Mesenteric fat pad (tissue), 1 donor: ENCODE results near the gene CACNA1H. TPM values are rescaled to one million over a fixed set of nuclear protein-coding genes. Genes with fewer than 3 reads are reported as not detected.

Source experiments
- DNase-seq: peaks from one replicate; pipeline ENCODE4 v3.0.0-alpha.2; 2020; ENCODE audit warnings: low spot score
- total RNA-seq: library from RNA; stranded (reverse); fragmentation: NEBNext Ultra II Directional; extraction: Animal tissue kit (Norgen Biotek cat#: 25700); gene quantifications from one replicate; pipeline ENCODE4 v1.2.1, GENCODE V29; 2021
- donor health status: DM: yes; HTN: yes; CAD: no.

The CACNA1H gene
- total RNA-seq, 1 donor from 2014 or later: 2.6 TPM

GRCh38 chr16:1171001-1171400 lies 18.1 kb downstream of the CACNA1H start:
- DNase-seq: no peak

GRCh38 chr16:1171854-1172428 lies 19.0 kb downstream of the CACNA1H start:
- no peak for DNase-seq

GRCh38 chr16:1172651-1173050 lies 19.7 kb downstream of the CACNA1H start:
- DNase-seq: no peak

GRCh38 chr16:1173788-1174451 lies 21.0 kb downstream of the CACNA1H start:
- DNase-seq: no peak

- DNase-seq: no peak
These were observed 21.8 kb downstream of the CACNA1H start for GRCh38 chr16:1174477-1175357.

- DNase-seq: no peak
These were observed 22.8 kb downstream of the CACNA1H start for GRCh38 chr16:1175566-1176279.

GRCh38 chr16:1176280-1176897 lies 23.5 kb downstream of the CACNA1H start:
- DNase-seq: no peak

GRCh38 chr16:1177053-1177452 lies 24.1 kb downstream of the CACNA1H start:
- no peak for DNase-seq

GRCh38 chr16:1177750-1178149 lies 24.8 kb downstream of the CACNA1H start:
- DNase-seq: no peak

GRCh38 chr16:1178295-1178910 lies 25.5 kb downstream of the CACNA1H start:
- DNase-seq: no peak

- DNase-seq: no peak
These were observed 27.9 kb downstream of the CACNA1H start for GRCh38 chr16:1180549-1181403.

GRCh38 chr16:1181404-1182315 lies 28.8 kb downstream of the CACNA1H start:
- DNase-seq: no peak

- DNase-seq: no peak
These were observed 29.4 kb downstream of the CACNA1H start for GRCh38 chr16:1182316-1182671.

- no peak for DNase-seq
These were observed 30.3 kb downstream of the CACNA1H start for GRCh38 chr16:1182950-1183907.

GRCh38 chr16:1184156-1184868 lies 31.4 kb downstream of the CACNA1H start:
- DNase-seq: no peak

- DNase-seq: no peak
These were observed 32.1 kb downstream of the CACNA1H start for GRCh38 chr16:1184980-1185379.
